A204.1 (cell line): ENCODE results near the gene PHF19.
A peak's percentile ranks its signal among the peaks of the same experiment; 100 is the strongest.

Source experiments
- FAIRE-seq: peaks from 2 replicates; lab custom pipeline; 2012; peaks lifted over from hg19 to GRCh38; lab: Jason Lieb, UNC

Gene PHF19

DNA sequence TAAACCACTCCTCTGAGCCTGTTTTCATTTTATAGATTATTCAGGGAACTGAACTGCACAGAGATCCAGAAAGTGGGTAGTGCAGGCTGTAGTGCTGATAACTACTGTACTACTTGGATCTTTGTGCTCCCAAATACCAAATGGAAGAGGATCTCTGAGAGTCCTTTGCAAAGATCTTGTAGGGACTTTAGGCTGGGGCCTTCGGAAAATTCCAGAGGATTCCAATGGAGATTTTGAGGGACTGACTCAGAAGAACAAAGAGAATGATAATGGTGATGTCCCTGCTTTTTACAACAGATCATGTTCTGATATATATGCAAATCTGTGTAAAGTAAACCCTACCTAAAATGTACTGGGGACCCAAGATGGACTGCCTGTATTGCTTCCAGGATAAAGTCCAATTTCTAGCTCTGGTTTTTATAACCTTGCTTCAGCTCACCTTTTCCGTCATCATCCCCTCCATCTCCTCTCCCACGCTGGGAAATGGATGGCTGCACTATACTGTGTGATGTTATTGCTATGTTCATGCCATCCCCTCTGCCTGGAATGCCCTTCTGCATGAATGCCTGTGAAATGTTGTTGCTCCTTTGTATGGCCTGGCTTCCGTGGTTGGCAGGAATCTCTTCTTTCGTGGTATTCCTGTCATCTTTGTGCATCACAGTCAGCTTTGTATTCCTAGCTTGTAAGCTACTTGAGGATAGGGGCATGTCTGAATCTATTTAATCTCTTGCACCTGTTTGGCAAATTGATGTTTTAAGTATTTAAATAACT is 24.6 kb downstream of the PHF19 start:
- FAIRE-seq: no peak

DNA sequence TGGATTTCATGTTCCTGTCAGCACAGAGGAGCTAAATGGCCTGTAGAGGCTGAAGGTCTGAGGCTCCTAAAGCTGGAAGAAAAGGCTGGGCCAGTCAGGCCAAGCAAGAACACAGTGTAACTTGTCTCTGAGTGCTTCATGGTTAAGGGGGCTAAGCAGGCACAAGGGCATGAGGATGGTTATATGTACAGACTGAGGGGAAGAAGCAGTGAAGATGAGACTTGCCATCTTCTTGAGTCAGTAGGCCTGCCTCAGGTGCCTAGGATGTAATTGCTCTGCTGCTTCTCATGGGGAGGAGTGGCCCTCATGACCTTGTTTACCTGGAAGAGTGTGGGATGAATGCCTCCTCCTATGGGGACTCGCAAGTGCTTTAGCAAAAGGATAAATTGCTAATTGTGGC is 25.5 kb downstream of the PHF19 start:
- no peak for FAIRE-seq

DNA sequence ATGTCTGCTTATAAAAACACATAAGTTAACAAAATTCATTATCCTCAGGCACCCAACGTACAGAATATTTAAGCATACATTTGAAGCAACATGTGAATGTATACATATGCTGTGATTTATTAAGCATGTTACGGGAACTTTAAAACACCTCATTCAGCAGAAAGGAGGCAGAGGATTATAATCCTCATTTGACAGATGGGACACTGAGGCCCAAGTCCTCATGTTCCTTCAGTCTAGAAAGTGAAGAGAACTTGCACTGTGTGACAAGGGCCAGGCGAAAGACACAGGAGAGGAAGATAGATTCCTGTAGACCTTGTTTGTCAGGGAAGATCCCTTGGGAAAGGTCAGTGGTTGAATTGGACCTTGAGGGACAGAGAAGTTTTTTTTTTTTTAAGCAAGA is 26.7 kb downstream of the PHF19 start:
- no peak for FAIRE-seq

DNA sequence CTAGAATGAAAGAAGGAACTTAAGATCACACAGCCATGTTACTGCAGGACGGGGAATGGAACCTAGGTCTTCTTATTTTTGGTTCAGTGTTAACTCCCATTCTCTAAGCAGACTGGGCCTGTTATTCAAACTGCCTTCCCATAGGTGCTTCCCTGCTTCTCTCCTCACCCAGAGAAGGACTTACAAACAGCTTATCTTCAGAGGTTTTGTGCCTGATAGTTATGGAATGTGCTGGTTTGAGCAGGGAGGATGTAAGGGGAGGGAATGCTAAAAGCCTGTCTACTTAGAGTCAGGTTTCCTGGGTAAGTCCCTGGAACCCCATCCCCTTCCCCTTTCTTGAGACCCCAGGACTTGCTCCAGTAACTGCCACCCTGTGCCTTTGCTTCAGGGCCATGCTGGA is 30.1 kb downstream of the PHF19 start:
- no peak for FAIRE-seq

DNA sequence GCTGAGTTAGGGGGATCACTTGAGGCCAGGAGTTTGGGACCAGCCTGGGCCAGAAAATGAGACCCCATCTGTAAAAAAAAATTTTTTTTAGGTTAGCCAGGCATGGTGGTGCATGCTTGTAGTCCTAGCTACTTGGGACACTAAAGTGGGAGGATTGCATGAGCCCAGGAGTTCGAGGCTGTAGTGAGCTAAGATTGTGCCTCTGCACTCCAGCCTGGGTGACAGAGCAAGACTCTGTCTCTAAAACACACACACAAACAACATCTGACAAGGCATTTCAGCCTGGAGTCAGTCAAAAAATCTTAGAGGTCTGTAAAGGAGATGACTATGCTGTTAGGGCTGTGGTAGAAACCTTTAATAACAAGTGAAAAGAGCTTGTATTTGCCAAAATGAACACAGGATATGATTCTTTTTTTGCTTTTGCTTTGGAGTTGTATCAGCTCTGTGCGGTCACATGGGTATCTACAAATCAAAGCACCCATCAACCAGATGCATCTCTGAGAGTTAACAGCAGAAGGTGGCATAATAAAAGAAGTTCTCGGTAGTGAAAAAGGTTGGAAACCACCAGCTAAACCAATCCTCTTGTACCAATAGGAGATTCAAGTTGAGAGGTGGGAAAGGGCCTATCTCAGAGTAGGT is 30.6 kb downstream of the PHF19 start:
- no peak for FAIRE-seq

DNA sequence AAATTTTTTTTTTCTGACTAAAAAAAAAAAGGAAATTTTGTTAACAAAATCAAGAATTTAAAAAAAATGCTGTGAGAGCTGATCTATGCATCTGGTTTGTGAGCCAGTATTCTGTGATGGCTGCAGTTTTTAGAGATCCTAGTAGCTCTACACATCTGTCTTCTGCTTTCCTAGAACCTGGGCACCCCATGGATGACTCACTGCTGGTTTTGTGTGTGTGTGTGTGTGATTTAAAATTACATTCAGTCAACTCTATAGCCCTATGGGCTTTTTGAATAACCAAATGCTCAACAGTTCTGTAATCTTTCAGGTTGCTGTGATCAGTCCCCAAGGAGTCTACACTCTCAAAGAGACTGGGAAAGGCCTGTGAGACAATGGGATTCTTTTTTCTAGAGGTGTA is 31.7 kb downstream of the PHF19 start:
- FAIRE-seq: no peak

DNA sequence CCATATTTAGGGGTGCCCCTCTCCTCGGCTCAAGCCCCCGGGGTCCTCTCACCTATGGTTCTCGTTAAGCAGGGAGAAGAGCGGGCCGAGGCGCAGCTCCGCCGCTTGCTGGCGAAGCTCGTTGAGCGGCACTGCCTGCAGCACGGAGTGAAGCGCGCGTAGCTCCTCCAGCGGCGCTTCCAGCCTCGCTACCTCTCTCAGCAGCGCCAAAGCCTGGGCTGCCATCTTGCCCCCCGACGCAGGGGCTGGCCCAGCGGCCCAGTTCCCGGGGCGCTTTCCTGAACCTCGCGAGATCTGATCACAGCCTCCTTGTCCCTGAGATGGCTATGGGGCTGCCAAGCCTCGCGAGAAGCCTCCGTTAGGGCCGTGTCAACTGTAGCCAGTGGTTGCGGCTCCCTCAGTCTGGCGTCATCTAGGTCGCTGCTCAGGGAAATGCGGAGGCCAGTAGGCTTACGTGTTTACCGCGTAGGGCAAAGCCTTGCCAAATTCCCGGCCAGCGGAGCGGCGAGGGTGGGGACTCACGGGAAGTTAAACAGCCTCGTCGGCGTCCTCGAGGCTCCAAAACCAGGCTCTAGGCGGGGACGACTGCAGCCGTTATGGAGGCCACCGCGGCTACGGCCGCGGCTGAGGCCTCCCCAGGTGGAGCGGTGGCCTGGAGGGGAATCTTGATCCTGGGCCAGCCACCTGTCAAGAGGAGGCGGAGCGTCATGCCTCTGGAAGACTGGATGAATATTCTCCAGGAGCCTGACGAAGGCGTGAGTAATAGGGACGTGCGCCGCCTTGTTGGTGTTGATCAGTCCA is 34.1 kb downstream of the PHF19 start, which contains the start of gene PSMD5:
Gene PSMD5, minus strand, starts transcription at position 238 of the 801 bp plus-strand sequence. Its CDS starts 13 bp downstream, at position 225.
- FAIRE-seq: peak; percentile 51

DNA sequence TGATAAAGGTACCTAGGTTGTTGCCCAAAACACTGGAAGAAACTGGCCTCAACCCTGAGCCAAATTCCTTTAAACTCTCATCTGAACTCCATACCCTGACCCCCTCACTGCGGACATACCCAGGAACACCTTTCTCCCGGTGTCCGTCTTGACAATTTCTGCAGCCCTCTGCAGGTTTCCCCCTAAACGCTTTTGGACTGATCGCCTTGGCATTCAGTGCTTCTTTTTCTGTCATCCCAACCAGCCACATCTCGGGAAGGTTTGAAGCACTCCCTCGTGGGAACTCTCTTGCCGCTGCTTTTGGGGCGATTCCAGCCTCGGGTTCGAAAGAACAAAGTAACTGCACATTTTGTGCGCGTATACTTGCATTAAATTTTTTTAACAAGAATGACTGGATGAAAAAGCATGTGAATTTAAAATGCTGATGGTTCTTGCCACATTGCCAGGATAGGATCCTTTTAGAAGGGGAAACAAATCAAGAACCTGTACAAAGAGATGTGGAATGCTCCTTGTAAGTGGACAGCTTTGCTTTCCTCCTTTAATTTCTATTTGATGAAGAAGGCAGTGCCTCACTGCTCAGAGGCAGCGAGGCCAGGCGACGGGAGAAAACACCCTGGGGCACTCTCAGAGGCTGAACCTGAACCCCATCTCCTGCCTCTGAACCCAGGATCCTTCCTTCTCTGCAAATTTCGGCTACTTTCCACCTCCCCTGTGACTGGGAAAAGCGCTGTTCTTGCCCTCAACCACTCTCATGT is 34.9 kb downstream of the PHF19 start:
- no peak for FAIRE-seq

DNA sequence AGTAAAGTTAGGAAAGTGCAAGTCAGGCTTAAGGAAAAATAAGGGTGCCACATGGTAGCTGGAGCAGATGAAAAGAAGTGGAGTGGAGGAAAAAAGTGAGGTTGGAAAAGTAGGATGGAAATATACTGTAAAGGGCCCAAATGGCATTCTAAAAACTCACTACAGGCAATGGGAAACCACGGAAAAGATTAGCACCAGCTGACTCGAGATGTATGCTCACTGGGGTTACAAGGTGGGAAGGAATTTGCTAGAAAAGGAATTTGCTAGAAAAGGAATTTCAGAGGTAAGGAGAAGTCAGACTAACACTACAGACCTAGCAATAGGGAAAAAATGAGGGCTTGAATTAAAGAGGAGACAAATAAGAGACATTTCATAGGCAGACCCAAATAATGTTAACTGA is 37.8 kb downstream of the PHF19 start:
- no peak for FAIRE-seq

DNA sequence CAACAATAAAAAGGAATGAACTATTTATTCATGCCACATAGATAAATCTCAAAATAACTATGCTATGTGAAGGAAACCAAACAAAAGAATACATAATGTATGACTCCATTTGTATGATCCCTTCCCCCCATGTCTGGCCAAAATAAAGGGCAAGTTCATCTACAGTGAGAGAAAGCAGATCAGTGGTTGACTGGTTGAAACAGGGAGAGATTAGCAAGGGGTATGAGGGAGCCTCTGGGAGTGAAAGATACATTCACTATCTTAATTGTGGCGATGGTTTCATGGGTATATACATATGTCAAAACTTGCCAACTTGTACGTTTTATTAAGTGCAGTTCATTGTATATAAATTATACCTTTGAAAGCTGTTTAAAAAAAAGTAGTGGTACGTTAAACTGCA is 39.1 kb downstream of the PHF19 start:
- FAIRE-seq: no peak

DNA sequence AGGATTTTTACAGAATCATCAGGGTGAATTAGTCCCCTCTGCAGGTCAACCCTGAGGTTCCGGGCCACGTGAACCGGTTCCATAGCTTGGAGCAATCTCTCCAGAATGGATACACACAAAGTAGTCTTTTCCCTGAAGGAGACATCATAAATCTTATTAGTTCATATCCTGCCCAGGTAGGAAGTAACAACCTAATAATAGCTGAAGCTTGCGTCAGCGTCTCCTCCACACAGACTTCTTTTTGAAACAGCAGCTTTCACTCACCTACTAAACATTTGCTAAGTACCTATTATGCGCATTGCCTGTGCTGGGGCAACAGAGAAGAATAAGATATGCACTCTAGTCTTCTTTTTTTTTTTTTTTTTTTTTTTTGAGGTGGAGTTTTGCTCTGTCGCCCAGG is 43.7 kb downstream of the PHF19 start:
- no peak for FAIRE-seq

DNA sequence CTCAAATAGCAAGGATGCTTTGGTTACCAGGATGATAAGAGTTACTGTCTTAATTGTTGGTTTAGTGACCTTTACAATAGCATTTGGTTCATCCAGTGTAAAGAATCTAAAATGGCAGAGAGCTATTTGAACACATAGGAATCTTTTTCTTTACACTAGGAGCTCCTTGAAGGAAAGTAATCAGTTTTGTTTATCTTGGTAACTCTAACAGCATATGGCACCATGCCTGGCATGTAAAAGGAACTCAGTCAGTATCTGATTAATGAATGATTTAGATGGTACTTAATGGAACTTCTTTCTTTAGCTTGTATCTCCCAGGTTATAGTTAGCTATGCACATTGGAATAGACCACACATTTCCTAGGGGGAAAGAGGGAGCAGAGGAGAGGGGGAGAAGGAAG is 44.2 kb downstream of the PHF19 start:
- no peak for FAIRE-seq

DNA sequence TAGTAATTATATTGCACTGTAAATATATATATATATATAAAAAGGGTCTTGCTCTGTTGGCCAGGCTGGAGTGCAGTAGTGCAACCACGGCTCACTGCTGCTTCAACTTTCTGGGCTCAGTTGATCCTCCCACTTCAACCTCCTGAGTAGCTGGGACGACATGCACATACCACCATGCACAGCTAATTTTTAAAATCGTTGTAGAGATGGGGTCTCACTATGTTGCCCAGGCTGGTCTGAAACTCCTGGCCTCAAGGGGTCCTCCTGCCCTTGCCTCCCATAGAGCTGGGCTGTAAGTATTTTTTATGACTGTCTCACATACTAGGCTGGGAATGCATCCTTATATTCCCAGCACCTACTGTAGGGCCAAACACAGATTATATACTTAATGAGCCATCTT is 46.1 kb downstream of the PHF19 start:
- FAIRE-seq: no peak

DNA sequence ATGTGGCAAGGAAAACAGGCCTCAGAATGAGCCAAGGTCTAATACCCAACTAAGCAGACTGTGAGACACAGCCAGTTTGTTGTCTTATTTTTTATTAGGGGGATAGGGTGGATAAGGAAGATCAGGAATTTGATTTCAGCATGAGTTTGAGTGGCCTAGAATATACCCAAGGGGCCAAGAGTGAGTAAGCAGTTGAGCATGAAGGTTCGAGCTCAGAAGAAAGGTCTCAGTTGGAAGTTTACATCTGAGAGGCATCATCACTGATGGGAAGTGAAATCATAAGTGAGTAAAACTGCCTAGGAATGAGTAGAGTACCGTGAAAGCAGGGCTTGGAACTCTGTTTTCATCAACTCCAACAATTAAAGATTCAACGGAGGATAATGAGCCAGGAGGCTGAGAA is 46.8 kb downstream of the PHF19 start:
- no peak for FAIRE-seq

DNA sequence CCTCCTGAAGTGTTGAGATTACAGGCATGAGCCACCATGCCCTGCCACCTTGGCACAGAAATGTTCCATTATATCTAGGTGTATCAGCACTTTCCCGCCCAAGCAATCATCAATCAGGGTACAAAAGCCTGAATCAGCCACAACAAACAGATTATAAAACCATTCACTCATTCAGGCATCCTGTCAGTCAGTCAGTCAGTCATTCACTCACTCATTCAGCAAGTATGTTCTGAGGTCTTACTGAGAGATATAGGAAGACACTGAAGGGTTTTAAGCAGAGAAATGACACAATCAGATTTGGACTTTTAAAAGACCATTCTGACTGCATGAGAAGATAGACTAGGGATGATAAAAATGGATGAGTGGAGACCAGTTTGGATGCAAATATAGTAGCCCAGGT is 47.3 kb downstream of the PHF19 start:
- no peak for FAIRE-seq

DNA sequence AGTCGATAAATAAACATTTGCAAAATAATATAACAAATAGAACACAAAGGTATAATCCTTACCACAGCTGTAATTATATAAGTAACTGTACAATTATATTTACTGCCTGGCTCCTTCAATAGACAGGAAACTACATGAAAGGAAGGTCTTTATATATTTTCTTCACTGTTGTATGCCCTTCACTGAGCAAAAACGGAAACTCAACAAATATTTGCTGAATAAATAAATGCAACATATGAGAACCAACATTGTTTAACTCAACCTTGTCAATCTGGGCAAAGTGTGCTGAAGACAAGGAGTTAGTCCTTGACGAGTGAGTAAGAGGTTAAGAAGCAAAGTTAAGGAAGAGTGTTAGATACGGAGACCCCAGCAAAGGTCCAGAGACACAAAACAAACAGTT is 56.9 kb downstream of the PHF19 start:
- FAIRE-seq: no peak

DNA sequence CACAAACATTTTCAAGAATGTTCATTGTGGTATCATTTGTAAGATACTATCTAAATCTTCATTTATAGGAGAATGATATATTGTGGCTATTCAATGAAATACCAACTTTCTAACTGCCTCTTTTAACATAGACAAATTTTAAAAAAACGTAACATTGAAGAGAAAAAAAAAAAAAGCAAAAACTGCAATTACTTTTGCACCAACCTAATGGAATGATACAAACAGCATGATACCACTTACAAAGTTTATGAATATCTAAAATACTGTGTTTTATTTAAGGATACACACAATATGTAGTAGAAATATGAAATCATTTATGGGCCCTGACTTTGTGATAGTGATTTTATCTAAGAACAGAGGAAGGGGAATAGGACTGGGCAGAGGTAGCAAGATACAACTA is 58.4 kb downstream of the PHF19 start:
- no peak for FAIRE-seq

DNA sequence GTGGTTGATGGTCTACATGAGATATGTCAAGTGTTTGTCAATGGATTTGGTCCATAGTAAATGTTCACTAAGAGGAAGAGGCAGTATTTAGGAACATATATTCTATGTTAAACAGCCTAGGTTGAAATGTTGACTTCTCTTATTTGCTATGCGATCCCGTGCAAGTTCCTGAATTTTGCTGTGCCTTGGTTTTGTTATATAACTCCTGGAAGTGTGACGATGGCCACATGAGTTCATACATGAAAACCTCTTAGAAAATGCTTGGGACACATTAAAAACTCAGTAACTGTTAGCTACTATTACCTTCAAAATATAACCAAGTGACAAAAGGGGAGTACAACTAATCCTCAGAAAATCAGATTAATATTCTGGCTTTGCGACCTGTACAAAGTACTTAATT is 61.9 kb downstream of the PHF19 start:
- no peak for FAIRE-seq

DNA sequence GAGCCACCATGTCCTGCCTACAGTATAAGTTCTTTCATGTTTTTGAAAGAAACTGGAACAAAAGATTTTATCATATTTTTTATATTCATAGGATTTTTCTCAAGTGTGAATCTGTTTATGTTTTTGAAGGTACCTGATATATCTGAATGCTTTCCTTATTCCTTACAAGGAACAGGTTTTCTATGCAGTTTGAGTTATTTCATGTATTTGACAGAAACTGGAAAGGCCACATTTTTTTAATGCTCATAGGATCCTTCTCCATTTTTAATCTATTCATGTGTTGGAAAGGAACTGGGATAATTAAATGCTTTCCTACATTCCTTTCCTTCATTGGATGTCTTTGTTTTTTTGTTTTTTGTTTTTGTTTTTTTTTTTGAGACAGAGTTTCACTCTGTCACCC is 68.1 kb downstream of the PHF19 start:
- FAIRE-seq: no peak

DNA sequence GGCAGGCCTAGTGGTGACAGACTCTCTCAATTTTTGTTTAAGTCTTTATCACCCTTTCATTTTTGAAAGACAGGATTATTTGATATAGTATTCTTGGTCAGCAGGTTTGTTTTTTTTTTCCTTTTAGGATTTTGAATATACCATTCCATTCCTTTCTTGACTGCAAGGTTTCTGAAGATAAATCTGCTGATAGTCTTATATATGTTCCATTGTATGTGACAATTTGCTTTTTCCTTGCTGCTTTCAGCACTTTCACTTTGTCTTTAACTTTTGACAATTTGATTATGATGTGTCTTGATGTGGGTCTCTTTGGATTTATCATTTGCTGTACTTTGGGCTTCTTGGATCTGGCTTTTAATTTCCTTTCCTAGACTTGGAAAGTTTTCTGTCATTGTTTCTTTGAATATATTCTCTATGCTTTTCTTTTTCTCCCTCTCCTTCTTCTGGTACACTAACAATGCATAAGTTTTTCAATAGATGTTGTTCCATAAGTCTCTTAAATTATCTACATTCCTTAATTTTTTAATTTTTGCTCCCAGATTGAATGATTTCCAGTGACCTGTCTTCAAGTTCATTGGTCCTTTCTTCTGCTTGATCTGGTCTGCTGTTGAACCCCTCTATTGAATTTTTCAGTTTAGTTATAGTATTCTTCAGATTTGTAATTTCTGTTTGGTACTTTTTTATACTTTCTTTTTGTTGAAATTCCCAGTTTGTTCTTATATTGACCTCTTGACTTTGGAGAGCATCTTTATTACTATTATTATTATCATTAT is 69.2 kb downstream of the PHF19 start:
- FAIRE-seq: no peak
